Measurements from ENCODE around the gene SPATS2. TPM values are rescaled to one million over a fixed set of nuclear protein-coding genes. Genes with fewer than 3 reads are reported as not detected.

SPATS2 gene
- total and polyA plus RNA-seq, 2 donors (not counting 1 experiment from before 2014, with no cell fraction given), result 22.1 to 43.6 TPM

- TF ChIP-seq CTCF (conservative IDR thresholded peaks at IDR 0.05 in 1 of 2, IDR thresholded peaks at IDR 0.05 in 1 of 2; ENCODE audit: low read depth in 1 of 2, low read length in 2 of 2) (no peak), EZH2 (IDR thresholded peaks at IDR 0.05; ENCODE audit: low read length, missing control alignments) (no peak)
- Histone ChIP-seq H3K27me3 (ENCODE audit: control insufficient read depth, insufficient read depth, low read length) (no peaks in the 10 kb centered on the region), H3K4me1 (ENCODE audit: control insufficient read depth, extremely low read depth, insufficient read depth, low read length) (no peaks in the 10 kb centered on the region), H4K20me1 (ENCODE audit: control insufficient read depth, extremely low read depth, insufficient read depth, low read length) (no peaks in the 10 kb centered on the region), H3K36me3 (ENCODE audit: control insufficient read depth, insufficient read depth, low read length) (peaks cover 22% of the 10 kb centered on the region), H3K9ac (ENCODE audit: insufficient read depth, low read length) (no peak overlapping the region), H3K79me2 (ENCODE audit: control insufficient read depth, insufficient read depth, low read length) (no peaks in the 10 kb centered on the region), H3K4me3 (replicated peaks in 1 of 4; ENCODE audit: control extremely low read depth in 1 of 4, insufficient read depth in 1 of 4, low read depth in 3 of 4, low read length in 4 of 4) (no peak overlapping the region), H2AFZ (ENCODE audit: low read length) (no peak overlapping the region), H3K4me2 (ENCODE audit: extremely low read depth, insufficient read depth, low read length) (no peak overlapping the region), H3K9me3 (ENCODE audit: control insufficient read depth, insufficient read depth, low read depth, low read length) (no peaks in the 10 kb centered on the region), H3K27ac (ENCODE audit: insufficient read depth, low read length) (no peak overlapping the region)
- no peak for DNase-seq (ENCODE audit: low read depth in 2 of 2)
Measured at GRCh38 chr12:49558526-49558925, 191.3 kb downstream of the SPATS2 start.

- Histone ChIP-seq H3K79me2 (ENCODE audit: control insufficient read depth, insufficient read depth, low read length) (no peaks in the 10 kb centered on the region), H3K36me3 (ENCODE audit: control insufficient read depth, insufficient read depth, low read length) (peaks cover 27% of the 10 kb centered on the region), H3K27ac (ENCODE audit: insufficient read depth, low read length) (no peak overlapping the region), H3K9me3 (ENCODE audit: control insufficient read depth, insufficient read depth, low read depth, low read length) (no peaks in the 10 kb centered on the region), H3K4me1 (ENCODE audit: control insufficient read depth, extremely low read depth, insufficient read depth, low read length) (no peaks in the 10 kb centered on the region), H3K4me3 (replicated peaks in 1 of 4; ENCODE audit: control extremely low read depth in 1 of 4, insufficient read depth in 1 of 4, low read depth in 3 of 4, low read length in 4 of 4) (no peak overlapping the region), H4K20me1 (ENCODE audit: control insufficient read depth, extremely low read depth, insufficient read depth, low read length) (no peaks in the 10 kb centered on the region), H3K4me2 (ENCODE audit: extremely low read depth, insufficient read depth, low read length) (no peak overlapping the region), H2AFZ (ENCODE audit: low read length) (no peak overlapping the region), H3K27me3 (ENCODE audit: control insufficient read depth, insufficient read depth, low read length) (no peaks in the 10 kb centered on the region), H3K9ac (ENCODE audit: insufficient read depth, low read length) (no peak overlapping the region)
- no peak for DNase-seq (ENCODE audit: low read depth in 2 of 2)
- TF ChIP-seq CTCF (conservative IDR thresholded peaks at IDR 0.05 in 1 of 2, IDR thresholded peaks at IDR 0.05 in 1 of 2; ENCODE audit: low read depth in 1 of 2, low read length in 2 of 2) (no peak), EZH2 (IDR thresholded peaks at IDR 0.05; ENCODE audit: low read length, missing control alignments) (no peak)
Measured at GRCh38 chr12:49559011-49559675, 191.9 kb downstream of the SPATS2 start.

- Histone ChIP-seq H3K4me2 (ENCODE audit: extremely low read depth, insufficient read depth, low read length) (no peak overlapping the region), H2AFZ (ENCODE audit: low read length) (no peak overlapping the region), H3K9ac (ENCODE audit: insufficient read depth, low read length) (no peak overlapping the region), H3K27ac (ENCODE audit: insufficient read depth, low read length) (no peak overlapping the region), H3K4me1 (ENCODE audit: control insufficient read depth, extremely low read depth, insufficient read depth, low read length) (no peaks in the 10 kb centered on the region), H3K36me3 (ENCODE audit: control insufficient read depth, insufficient read depth, low read length) (peaks cover 32% of the 10 kb centered on the region), H4K20me1 (ENCODE audit: control insufficient read depth, extremely low read depth, insufficient read depth, low read length) (no peaks in the 10 kb centered on the region), H3K27me3 (ENCODE audit: control insufficient read depth, insufficient read depth, low read length) (no peaks in the 10 kb centered on the region), H3K79me2 (ENCODE audit: control insufficient read depth, insufficient read depth, low read length) (peaks cover under 1% of the 10 kb centered on the region), H3K9me3 (ENCODE audit: control insufficient read depth, insufficient read depth, low read depth, low read length) (no peaks in the 10 kb centered on the region), H3K4me3 (replicated peaks in 1 of 4; ENCODE audit: control extremely low read depth in 1 of 4, insufficient read depth in 1 of 4, low read depth in 3 of 4, low read length in 4 of 4) (no peak overlapping the region)
- DNase-seq (ENCODE audit: low read depth in 2 of 2), result no peak
- TF ChIP-seq EZH2 (IDR thresholded peaks at IDR 0.05; ENCODE audit: low read length, missing control alignments), result no peak
- no peak for TF ChIP-seq CTCF (conservative IDR thresholded peaks at IDR 0.05 in 1 of 2, IDR thresholded peaks at IDR 0.05 in 1 of 2; ENCODE audit: low read depth in 1 of 2, low read length in 2 of 2)
Measured at GRCh38 chr12:49560695-49561094, 193.4 kb downstream of the SPATS2 start.
